Erythroblast (primary cell): Measurements from ENCODE around the gene GLI3.

Experiments
- GATA1 ChIP-seq: IDR thresholded peaks from 2 replicates; pipeline ENCODE4 v1.6.1; 2011; ENCODE audit warnings: low read depth, mild to moderate bottlenecking, control low read depth, low read length, moderate library complexity
- POLR2A ChIP-seq: IDR thresholded peaks from 2 replicates; pipeline ENCODE4 v1.6.1; 2011; ENCODE audit warnings: mild to moderate bottlenecking, low read length

DNA sequence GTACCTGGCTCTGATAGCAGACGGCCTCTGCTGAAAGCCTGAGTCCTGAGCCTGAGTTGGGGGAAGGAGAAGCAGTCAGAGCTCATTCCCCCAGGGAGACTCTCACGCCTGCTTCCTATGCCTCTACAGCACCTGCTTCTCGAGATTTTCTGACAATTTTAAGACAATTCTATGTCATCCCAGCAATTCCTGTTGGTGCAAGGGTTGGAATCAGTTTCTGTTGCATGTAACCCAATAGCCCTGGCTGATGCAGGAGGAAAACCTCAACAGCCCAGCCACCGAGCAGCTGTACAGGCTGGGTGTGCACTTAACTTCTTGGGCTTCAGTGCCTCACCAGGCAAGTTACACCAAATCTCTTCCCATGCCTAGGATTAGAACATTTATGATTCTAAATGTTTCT lies 134.7 kb downstream of the GLI3 start:
- no peak for TF ChIP-seq POLR2A
- no peak for TF ChIP-seq GATA1
